Measurements from ENCODE around the gene TEX36. TPM values are rescaled to one million over a fixed set of nuclear protein-coding genes. Genes with fewer than 3 reads are reported as not detected.
"Not testable (repeated sequence)": the region's sequence is repeated elsewhere in the genome, so short reads cannot be mapped to it uniquely, and the experiment has no call there.

TEX36 gene
- total RNA-seq, 1 donor from 2014 or later: not detected

DNA sequence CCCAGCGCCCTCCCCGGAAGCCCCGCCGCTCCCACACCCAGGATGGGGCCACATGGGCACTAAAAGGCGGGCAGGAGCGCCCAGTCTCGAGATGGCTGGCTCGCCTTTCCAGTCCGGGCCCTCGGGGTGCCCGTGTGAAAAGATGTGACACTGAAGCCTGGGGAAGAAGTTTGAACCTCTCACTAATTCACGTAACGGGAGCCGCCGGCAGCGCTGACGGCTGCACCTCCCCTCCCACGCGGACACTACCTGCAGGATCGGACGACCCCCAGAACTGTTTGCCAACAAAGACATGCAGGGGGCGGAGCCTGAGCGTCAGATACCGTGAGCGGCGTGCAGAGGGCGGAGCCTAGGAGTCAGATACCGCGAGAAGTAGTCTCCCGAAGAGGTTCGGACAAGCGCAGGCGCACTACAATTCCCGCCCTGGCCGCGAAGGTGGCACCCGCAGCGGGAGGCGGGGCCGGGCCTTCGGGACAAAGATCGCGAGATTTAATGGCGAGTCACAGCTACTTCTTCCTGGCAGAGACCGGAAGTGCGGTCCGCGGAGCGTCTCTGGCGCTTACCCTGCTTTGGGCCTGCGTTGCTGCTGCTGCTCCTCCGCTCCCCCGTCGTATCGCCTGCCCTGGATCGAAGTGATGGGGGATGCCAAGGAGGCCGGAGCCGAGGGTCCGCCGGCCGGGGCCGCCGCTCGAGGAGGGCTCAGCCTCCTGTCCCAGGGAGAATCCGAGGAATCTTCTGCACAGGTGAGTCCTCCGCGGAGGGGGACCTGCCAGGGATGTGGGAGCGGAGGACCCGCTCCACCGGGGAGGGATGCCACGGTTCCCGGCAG, 36.4 kb upstream of the TEX36 start, which contains the start of gene EDRF1:
EDRF1 (plus strand) TSS at position 537 of the 829 bp plus-strand sequence; CDS start at position 636, 99 bp downstream.
- H3K4me3 ChIP-seq (ENCODE audit: low read depth, low read length): peak within 1 kb of the TSS; percentile 73
- peak; percentile 36 for FAIRE-seq
- peaks cover 6% of the 10 kb centered on the region for H3K36me3 ChIP-seq (ENCODE audit: control insufficient read depth, insufficient read depth, low read length)
- peak; percentile 95 for DNase-seq (ENCODE audit: low read depth)
- no peaks in the 10 kb centered on the region for H3K27me3 ChIP-seq (ENCODE audit: control insufficient read depth, insufficient read depth, low read length)
- TF ChIP-seq, protein P1, sequence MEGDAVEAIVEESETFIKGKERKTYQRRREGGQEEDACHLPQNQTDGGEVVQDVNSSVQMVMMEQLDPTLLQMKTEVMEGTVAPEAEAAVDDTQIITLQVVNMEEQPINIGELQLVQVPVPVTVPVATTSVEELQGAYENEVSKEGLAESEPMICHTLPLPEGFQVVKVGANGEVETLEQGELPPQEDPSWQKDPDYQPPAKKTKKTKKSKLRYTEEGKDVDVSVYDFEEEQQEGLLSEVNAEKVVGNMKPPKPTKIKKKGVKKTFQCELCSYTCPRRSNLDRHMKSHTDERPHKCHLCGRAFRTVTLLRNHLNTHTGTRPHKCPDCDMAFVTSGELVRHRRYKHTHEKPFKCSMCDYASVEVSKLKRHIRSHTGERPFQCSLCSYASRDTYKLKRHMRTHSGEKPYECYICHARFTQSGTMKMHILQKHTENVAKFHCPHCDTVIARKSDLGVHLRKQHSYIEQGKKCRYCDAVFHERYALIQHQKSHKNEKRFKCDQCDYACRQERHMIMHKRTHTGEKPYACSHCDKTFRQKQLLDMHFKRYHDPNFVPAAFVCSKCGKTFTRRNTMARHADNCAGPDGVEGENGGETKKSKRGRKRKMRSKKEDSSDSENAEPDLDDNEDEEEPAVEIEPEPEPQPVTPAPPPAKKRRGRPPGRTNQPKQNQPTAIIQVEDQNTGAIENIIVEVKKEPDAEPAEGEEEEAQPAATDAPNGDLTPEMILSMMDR (IDR thresholded peaks at IDR 0.05; ENCODE audit: insufficient read depth, low read length, severe bottlenecking): no peak

DNA sequence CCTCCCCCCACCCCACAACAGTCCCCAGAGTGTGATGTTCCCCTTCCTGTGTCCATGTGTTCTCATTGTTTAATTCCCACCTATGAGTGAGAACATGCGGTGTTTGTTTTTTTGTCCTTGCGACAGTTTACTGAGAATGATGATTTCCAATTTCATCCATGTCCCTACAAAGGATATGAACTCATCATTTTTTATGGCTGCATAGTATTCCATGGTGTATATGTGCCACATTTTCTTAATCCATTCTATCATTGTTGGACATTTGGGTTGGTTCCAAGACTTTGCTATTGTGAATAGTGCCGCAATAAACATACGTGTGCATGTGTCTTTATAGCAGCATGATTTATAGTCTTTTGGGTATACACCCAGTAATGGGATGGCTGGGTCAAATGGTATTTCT, 31.8 kb upstream of the TEX36 start:
- not testable (repeated sequence) for DNase-seq (ENCODE audit: low read depth); FAIRE-seq; H3K36me3 ChIP-seq (ENCODE audit: control insufficient read depth, insufficient read depth, low read length); H3K27me3 ChIP-seq (ENCODE audit: control insufficient read depth, insufficient read depth, low read length); H3K4me3 ChIP-seq (ENCODE audit: low read depth, low read length)

- Histone ChIP-seq H3K4me3 (ENCODE audit: low read depth, low read length) (no peak overlapping the region), H3K36me3 (ENCODE audit: control insufficient read depth, insufficient read depth, low read length) (no peaks in the 10 kb centered on the region), H3K27me3 (ENCODE audit: control insufficient read depth, insufficient read depth, low read length) (no peaks in the 10 kb centered on the region)
- no peak for FAIRE-seq
- TF ChIP-seq, protein P1 (IDR thresholded peaks at IDR 0.05; ENCODE audit: insufficient read depth, low read length, severe bottlenecking): no peak
- no peak for DNase-seq (ENCODE audit: low read depth)
These were observed 28.3 kb upstream of the TEX36 start for GRCh38 chr10:125711110-125711750.

GRCh38 chr10:125709553-125710474, 26.9 kb upstream of the TEX36 start:
- TF ChIP-seq, protein P1 (IDR thresholded peaks at IDR 0.05; ENCODE audit: insufficient read depth, low read length, severe bottlenecking): no peak
- no peak overlapping the region for H3K4me3 ChIP-seq (ENCODE audit: low read depth, low read length)
- FAIRE-seq: no peak

GRCh38 chr10:125708971-125709503, 26.1 kb upstream of the TEX36 start:
- no peak for DNase-seq (ENCODE audit: low read depth)
- no peak for FAIRE-seq
- TF ChIP-seq, protein P1 (IDR thresholded peaks at IDR 0.05; ENCODE audit: insufficient read depth, low read length, severe bottlenecking): no peak
- H3K36me3 ChIP-seq (ENCODE audit: control insufficient read depth, insufficient read depth, low read length): no peaks in the 10 kb centered on the region
- H3K4me3 ChIP-seq (ENCODE audit: low read depth, low read length): no peak overlapping the region
- H3K27me3 ChIP-seq (ENCODE audit: control insufficient read depth, insufficient read depth, low read length): no peaks in the 10 kb centered on the region

More at GRCh38 chr10:125709553-125710474, 26.9 kb upstream of the TEX36 start:
- no peaks in the 10 kb centered on the region for H3K36me3 ChIP-seq (ENCODE audit: control insufficient read depth, insufficient read depth, low read length)
- DNase-seq (ENCODE audit: low read depth): no peak
- no peaks in the 10 kb centered on the region for H3K27me3 ChIP-seq (ENCODE audit: control insufficient read depth, insufficient read depth, low read length)

All from bronchial epithelial cell (primary cell).